T1000 (cell line): ENCODE measurements around the gene GUCY1A2.

ENCODE experiments used
- DNase-seq: peaks from one replicate; lab custom pipeline; 2025; ENCODE audit warnings: mixed read lengths; lab: John Stamatoyannopoulos, UW

The GUCY1A2 gene

GRCh38 chr11:106745941-106746340 is 272.3 kb downstream of the GUCY1A2 start:
- no peak for DNase-seq

GRCh38 chr11:106733635-106734034 is 284.6 kb downstream of the GUCY1A2 start:
- DNase-seq = no peak

- no peak for DNase-seq
Observed at GRCh38 chr11:106728859-106729258, 289.4 kb downstream of the GUCY1A2 start.

GRCh38 chr11:106728379-106728778 is 289.9 kb downstream of the GUCY1A2 start:
- no peak for DNase-seq

GRCh38 chr11:106727256-106727655 is 291.0 kb downstream of the GUCY1A2 start:
- DNase-seq = no peak

GRCh38 chr11:106724293-106724892 is 293.9 kb downstream of the GUCY1A2 start:
- DNase-seq = no peak

- DNase-seq = no peak
Observed at GRCh38 chr11:106723071-106723470, 295.2 kb downstream of the GUCY1A2 start.

- no peak for DNase-seq
Observed at GRCh38 chr11:106717222-106717621, 301.1 kb downstream of the GUCY1A2 start.

- DNase-seq = no peak
Observed at GRCh38 chr11:106714199-106714598, 304.1 kb downstream of the GUCY1A2 start.

- no peak for DNase-seq
Observed at GRCh38 chr11:106708348-106708747, 309.9 kb downstream of the GUCY1A2 start.

GRCh38 chr11:106706355-106706754 is 311.9 kb downstream of the GUCY1A2 start:
- no peak for DNase-seq

GRCh38 chr11:106702805-106703204 is 315.5 kb downstream of the GUCY1A2 start:
- no peak for DNase-seq

- no peak for DNase-seq
Observed at GRCh38 chr11:106697058-106697457, 321.2 kb downstream of the GUCY1A2 start.

- DNase-seq = no peak
Observed at GRCh38 chr11:106695506-106695905, 322.8 kb downstream of the GUCY1A2 start.

GRCh38 chr11:106694501-106694900 is 323.8 kb downstream of the GUCY1A2 start:
- no peak for DNase-seq

GRCh38 chr11:106691807-106692365 is 326.4 kb downstream of the GUCY1A2 start:
- DNase-seq = no peak

- DNase-seq = no peak
Observed at GRCh38 chr11:106690923-106691322, 327.4 kb downstream of the GUCY1A2 start.

GRCh38 chr11:106684944-106685343 is 333.3 kb downstream of the GUCY1A2 start:
- DNase-seq = no peak

GRCh38 chr11:106683435-106683834 is 334.8 kb downstream of the GUCY1A2 start:
- no peak for DNase-seq

- DNase-seq = no peak
Observed at GRCh38 chr11:106681435-106681834, 336.8 kb downstream of the GUCY1A2 start.

- no peak for DNase-seq
Observed at GRCh38 chr11:106679581-106679980, 338.7 kb downstream of the GUCY1A2 start.

GRCh38 chr11:106679181-106679580 is 339.1 kb downstream of the GUCY1A2 start:
- DNase-seq = no peak

GRCh38 chr11:106670069-106670468 is 348.2 kb downstream of the GUCY1A2 start:
- no peak for DNase-seq

- no peak for DNase-seq
Observed at GRCh38 chr11:106668147-106668546, 350.1 kb downstream of the GUCY1A2 start.
